Gastrocnemius medialis (tissue), 4 donors: ENCODE data around the gene VEZT. TPM values are rescaled to one million over a fixed set of nuclear protein-coding genes. Genes with fewer than 3 reads are reported as not detected.

ENCODE experiments used
- ATAC-seq, 2 donors: fragments of 150-250 bp; one replicate each; pipeline ENCODE4 v1.9.1; 2016
- DNase-seq, 2 donors: peaks; one replicate each; pipeline ENCODE4 v3.0.0-alpha.2; 2019
- H3K27ac ChIP-seq, 4 donors: fragments of 200-600 bp; sonication (generic); 1 replicate in 1 of 4; 2 replicates in 3 of 4; pipeline ENCODE4 v1.5.1; 2016 to 2018; ENCODE audit warnings: mild to moderate bottlenecking in 2 of 4, moderate library complexity in 1 of 4
- H3K27me3 ChIP-seq, 3 donors: fragments of 200-600 bp; sonication (generic) in 2 of 3; 1 replicate in 1 of 3; 2 replicates in 2 of 3; pipeline versions ENCODE4 v1.5.1 to v1.6.0; 2016 to 2019; ENCODE audit warnings: mild to moderate bottlenecking in 1 of 3, moderate library complexity in 1 of 3
- H3K36me3 ChIP-seq, 2 donors: fragments of 200-600 bp; sonication (generic) in 1 of 2; one replicate each; pipeline ENCODE4 v1.5.1; 2017 to 2018
- H3K4me1 ChIP-seq, 2 donors: fragments of 200-600 bp; sonication (generic) in 1 of 2; one replicate each; pipeline ENCODE4 v1.5.1; 2016 to 2017; ENCODE audit warnings: mild to moderate bottlenecking in 2 of 2
- H3K4me3 ChIP-seq, 4 donors: fragments of 200-600 bp; sonication (generic) in 3 of 4; 1 replicate in 1 of 4; 2 replicates in 3 of 4; pipeline ENCODE4 v1.5.1; 2016 to 2019; ENCODE audit warnings: mild to moderate bottlenecking in 2 of 4
- H3K9me3 ChIP-seq, 3 donors: fragments of 200-600 bp; sonication (generic) in 2 of 3; 1 replicate in 1 of 3; 2 replicates in 2 of 3; pipeline ENCODE4 v1.5.1; 2016 to 2019
- CTCF ChIP-seq, 5 experiments: fragments of 450-650 bp in 3 of 5; fragments of 200-600 bp in 2 of 5; sonication (generic) in 2 of 5; IDR thresholded peaks in 4 of 5; conservative IDR thresholded peaks in 1 of 5; 1 replicate in 4 of 5; 2 replicates in 1 of 5; pipeline ENCODE4 v1.5.1; 2016 to 2019; ENCODE audit warnings: antibody characterized with exemption in 5 of 5, mild to moderate bottlenecking in 3 of 5, moderate library complexity in 3 of 5
- POLR2A ChIP-seq, 2 donors: fragments of 450-650 bp; IDR thresholded peaks; one replicate each; pipeline ENCODE4 v1.6.1; 2017; ENCODE audit warnings: antibody characterized with exemption in 2 of 2, mild to moderate bottlenecking in 2 of 2, moderate library complexity in 2 of 2
- in situ Hi-C, 4 donors: fragments of 200-750 bp; cut with MboI; loops; one replicate each; pipeline versions ENCODE4 v1.15.0 to v1.8.0; 2017; ENCODE audit warnings: low sequenced_read_pairs in 4 of 4
- intact Hi-C: fragments of 100-400 bp; cut with DNase I; formaldehyde crosslinking; loops from one replicate; pipeline ENCODE4 v1.15.1; 2023; ENCODE audit warnings: low total_unique reads
- total RNA-seq, 4 donors: library from RNA; depleted of rRNA; stranded (reverse); fragments of >200 nt; gene quantifications; one replicate each; pipeline versions ENCODE4 v1.1.0 to v1.2.3, GENCODE V29; 2016

VEZT gene
- total RNA-seq, 4 donors from 2014 or later: 100 to 131 (median 118) TPM

DNA sequence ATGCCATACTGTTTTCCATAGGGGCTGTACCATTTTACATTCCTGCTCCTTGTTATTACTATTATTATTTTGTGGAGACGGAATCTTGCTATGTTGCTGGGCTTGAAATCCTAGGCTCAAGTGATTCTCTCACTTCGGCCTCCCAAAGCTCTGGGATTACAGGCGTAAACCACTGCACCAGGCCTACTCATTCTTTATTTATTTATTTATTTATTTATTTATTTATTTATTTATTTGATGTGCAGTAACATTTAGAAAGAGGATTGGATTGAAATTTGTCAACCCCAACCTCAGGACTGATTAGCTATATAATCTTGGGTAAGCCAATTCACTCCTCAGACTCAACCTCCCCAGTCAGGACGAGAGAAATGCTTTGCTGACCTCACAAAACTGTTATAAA, 107.9 kb downstream of the VEZT start:
- ATAC-seq (no peak), DNase-seq (no peak)
- intact Hi-C loops (no loop called here), in situ Hi-C loops (no loop called here)
- no peaks in the 10 kb centered on the region for H3K9me3 ChIP-seq
- H3K4me1 ChIP-seq: no peaks in the 10 kb centered on the region
- no peaks in the 10 kb centered on the region for H3K36me3 ChIP-seq
- no peaks in the 10 kb centered on the region for H3K27me3 ChIP-seq
- H3K27ac ChIP-seq: no peak overlapping the region
- H3K4me3 ChIP-seq: no peak overlapping the region
- TF ChIP-seq CTCF (IDR thresholded peaks at IDR 0.05 in 4 of 5, conservative IDR thresholded peaks at IDR 0.05 in 1 of 5): no peak
- TF ChIP-seq POLR2A (IDR thresholded peaks at IDR 0.05): no peak

GRCh38 chr12:95326445-95326844, 108.8 kb downstream of the VEZT start:
- H3K27me3 ChIP-seq: no peaks in the 10 kb centered on the region
- in situ Hi-C loops: no loop called here

DNA sequence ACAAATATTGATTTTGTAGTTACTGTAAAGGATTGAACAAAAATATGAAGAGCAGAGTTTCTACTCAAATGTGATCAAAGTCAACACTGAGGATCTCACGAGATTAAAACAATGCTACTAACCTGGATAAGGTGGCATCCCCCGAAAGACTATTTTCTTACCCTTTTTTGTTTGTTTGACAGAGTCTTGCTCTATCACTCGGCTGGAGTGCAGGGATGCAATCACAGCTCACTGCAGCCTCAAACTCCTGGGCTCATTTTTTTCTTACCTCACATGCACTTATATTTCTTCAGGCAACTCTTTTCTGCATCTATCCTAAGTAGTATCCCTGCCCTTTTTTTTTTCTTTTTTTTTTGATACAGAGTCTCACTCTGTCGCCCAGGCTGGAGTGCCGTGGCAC, 109.2 kb downstream of the VEZT start:
- TF ChIP-seq POLR2A (IDR thresholded peaks at IDR 0.05) (no peak), CTCF (IDR thresholded peaks at IDR 0.05 in 4 of 5, conservative IDR thresholded peaks at IDR 0.05 in 1 of 5) (no peak)
- in situ Hi-C loops (no loop called here), intact Hi-C loops (no loop called here)
- DNase-seq (no peak), ATAC-seq (no peak)
- Histone ChIP-seq H3K4me1 (no peaks in the 10 kb centered on the region), H3K27ac (no peak overlapping the region), H3K36me3 (no peaks in the 10 kb centered on the region), H3K27me3 (no peaks in the 10 kb centered on the region), H3K9me3 (no peaks in the 10 kb centered on the region), H3K4me3 (no peak overlapping the region)

More at GRCh38 chr12:95326445-95326844, 108.8 kb downstream of the VEZT start:
- DNase-seq (no peak), ATAC-seq (no peak)
- no peaks in the 10 kb centered on the region for H3K4me1 ChIP-seq
- intact Hi-C loops: no loop called here
- H3K27ac ChIP-seq: no peak overlapping the region
- TF ChIP-seq POLR2A (IDR thresholded peaks at IDR 0.05) (no peak), CTCF (IDR thresholded peaks at IDR 0.05 in 4 of 5, conservative IDR thresholded peaks at IDR 0.05 in 1 of 5) (no peak)
- no peak overlapping the region for H3K4me3 ChIP-seq
- no peaks in the 10 kb centered on the region for H3K36me3 ChIP-seq
- H3K9me3 ChIP-seq: no peaks in the 10 kb centered on the region

- in situ Hi-C loops (no loop called here), intact Hi-C loops (no loop called here)
Measured at GRCh38 chr12:95328708-95329107, 111.1 kb downstream of the VEZT start.

More at GRCh38 chr12:95328708-95329107, 111.1 kb downstream of the VEZT start:
- H3K4me3 ChIP-seq: no peak overlapping the region
- H3K27me3 ChIP-seq: no peaks in the 10 kb centered on the region
- no peak for ATAC-seq
- no peak for DNase-seq
- H3K27ac ChIP-seq: no peak overlapping the region
- no peaks in the 10 kb centered on the region for H3K4me1 ChIP-seq
- H3K36me3 ChIP-seq: no peaks in the 10 kb centered on the region
- TF ChIP-seq CTCF (IDR thresholded peaks at IDR 0.05 in 4 of 5, conservative IDR thresholded peaks at IDR 0.05 in 1 of 5): no peak
- no peak for TF ChIP-seq POLR2A (IDR thresholded peaks at IDR 0.05)
- H3K9me3 ChIP-seq: no peaks in the 10 kb centered on the region
